Vagina (tissue), 2 donors: ENCODE data around the gene SMG6.

Experiments used
- POLR2A ChIP-seq, 2 donors: fragments of 450-650 bp; IDR thresholded peaks; one replicate each; pipeline ENCODE4 v1.6.1; 2017; ENCODE audit warnings: antibody characterized with exemption in 2 of 2, mild to moderate bottlenecking in 2 of 2, moderate library complexity in 2 of 2
- POLR2AphosphoS5 ChIP-seq, 2 donors: sonication (generic); formaldehyde crosslinking; IDR thresholded peaks; one replicate each; pipeline ENCODE4 v1.9.0; 2017; ENCODE audit warnings: antibody characterized with exemption in 2 of 2, mild to moderate bottlenecking in 2 of 2, low read depth in 1 of 2; ENCODE audit not compliant: insufficient read depth in 1 of 2

GRCh38 chr17:2061441-2061958 is 242.1 kb downstream of the SMG6 start:
- no peak for TF ChIP-seq POLR2AphosphoS5 (IDR thresholded peaks at IDR 0.05; ENCODE audit: insufficient read depth in 1 of 2, low read depth in 1 of 2)
- TF ChIP-seq POLR2A (IDR thresholded peaks at IDR 0.05): no peak
